Psoas muscle (tissue), 8 donors: ENCODE data around the gene HNRNPF. TPM values are rescaled to one million over a fixed set of nuclear protein-coding genes. Genes with fewer than 3 reads are reported as not detected.

Source experiments
- ATAC-seq, 4 donors: fragments of 200-7000 bp; cut with Tn5 transposase; one replicate each; pipeline ENCODE4 v1.9.1; 2020; ENCODE audit warnings: moderate library complexity in 3 of 4, mild to moderate bottlenecking in 2 of 4
- DNase-seq, 2 donors: peaks; one replicate each; pipeline ENCODE4 v3.0.0-alpha.2; 2020
- H3K27ac ChIP-seq: fragments of 200-600 bp; one replicate; pipeline ENCODE4 v1.8.0; 2022
- H3K27me3 ChIP-seq, 3 donors: fragments of 200-600 bp in 1 of 3; one replicate each; pipeline versions ENCODE4 v1.6.1 to v1.8.0; 2013 to 2022; ENCODE audit warnings: low read length in 2 of 3, mild to moderate bottlenecking in 2 of 3, moderate library complexity in 1 of 3; ENCODE audit not compliant: insufficient read depth in 3 of 3
- H3K36me3 ChIP-seq, 2 donors: fragments of 200-600 bp in 1 of 2; one replicate each; pipeline versions ENCODE4 v1.6.1 to v1.8.0; 2013 to 2022; ENCODE audit warnings: low read depth in 1 of 2, mild to moderate bottlenecking in 1 of 2, moderate library complexity in 1 of 2; ENCODE audit not compliant: insufficient read depth in 1 of 2
- H3K4me1 ChIP-seq: fragments of 200-600 bp; one replicate; pipeline ENCODE4 v1.8.0; 2022
- H3K4me3 ChIP-seq: fragments of 200-600 bp; one replicate; pipeline ENCODE4 v1.8.0; 2022; ENCODE audit warnings: mild to moderate bottlenecking
- H3K9me3 ChIP-seq: fragments of 200-600 bp; one replicate; pipeline ENCODE4 v1.8.0; 2022
- WGBS, 3 donors: extraction: QIAGEN DNeasy Blood & Tissue Kit; methylation state at CpG; one replicate each; pipeline versions ENCODE4 v1.1.6 to v1.1.7; 2013; 5-methylcytosine and 5-hydroxymethylcytosine counted together
- intact Hi-C, 2 donors: fragments of 100-400 bp; cut with DNase I; formaldehyde crosslinking; loops; one replicate each; pipeline versions ENCODE4 v1.11.0 to v1.14.2; 2022
- polyA plus RNA-seq, 3 donors: library from polyadenylated mRNA; stranded (reverse); fragments of 200-250 nt; gene quantifications; one replicate each; pipeline ENCODE4 v1.2.3, GENCODE V29; 2013
- total RNA-seq, 4 donors: library from RNA; stranded (reverse); fragmentation: NEBNext Ultra II Directional in 2 of 4; extraction: Animal tissue kit (Norgen Biotek cat#: 25700) in 2 of 4; gene quantifications; one replicate each; pipeline versions ENCODE4 v1.2.1 to v1.2.4, GENCODE V29; 2021 to 2023
- TF ChIP-seq, protein P1 (sequence below): fragments of 200-600 bp; IDR thresholded peaks from one replicate; pipeline ENCODE4 v1.8.0; 2022; ENCODE audit warnings: antibody characterized with exemption
- donor health status: healthy with polysubstance abuse.
- donor health status: DM: no; HTN: no; CAD: no; lungs with moderate emphysema.
- donor health status: Bipolar disorder and iron deficiency.
- donor health status: healthy.
- donor health status: DM: yes; HTN: yes; CAD: no.
- donor health status: DM: no; HTN: no; CAD: no.
- donor health status: DM: no; HTN: no; CAD: no.
- donor health status: DM: yes; HTN: yes; CAD: no.

The HNRNPF gene
- total and polyA plus RNA-seq, 7 donors, result 62.1 to 154 (median 89.7) TPM

DNA sequence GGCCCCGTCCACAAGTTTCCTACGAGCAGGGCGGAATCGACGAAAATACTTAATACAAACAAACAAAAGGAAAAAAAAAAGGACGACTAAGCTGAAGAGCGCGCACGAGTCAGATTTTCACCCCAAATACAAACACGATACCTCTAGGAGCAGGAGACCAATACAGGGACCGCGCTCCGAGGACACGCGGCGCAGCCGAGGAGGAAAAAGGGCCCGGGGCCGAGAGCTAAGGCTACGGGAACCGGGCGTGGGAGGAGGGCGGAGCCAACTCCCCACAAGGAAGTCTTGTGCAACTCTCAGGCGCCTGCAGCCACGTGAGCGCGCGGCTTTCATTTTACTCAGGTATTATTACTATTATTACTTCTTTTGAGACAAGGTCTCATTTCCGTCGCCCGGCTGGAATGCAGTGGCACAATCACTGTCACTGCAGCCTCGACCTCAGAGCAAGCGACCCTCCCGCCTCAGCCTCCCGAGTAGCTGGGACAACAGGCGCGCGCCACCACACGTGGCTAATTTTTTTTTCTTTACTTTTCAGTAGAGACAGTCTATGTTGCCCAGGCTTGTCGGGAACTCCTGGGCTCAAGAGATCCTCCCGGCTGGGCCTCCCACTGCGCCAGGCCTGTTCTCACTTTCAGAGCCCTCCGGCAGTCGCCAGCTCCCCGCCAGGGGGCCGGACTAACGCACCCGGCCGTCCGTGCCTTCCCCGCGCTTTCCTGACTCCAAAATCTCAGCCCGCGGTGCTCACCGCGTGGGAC, 1.2 kb downstream of the HNRNPF start:
- Histone ChIP-seq H3K27ac (peak overlapping the region; percentile 99), H3K9me3 (no peaks in the 10 kb centered on the region), H3K36me3 (peaks cover 3 to 6% of the 10 kb centered on the region in 2 donors), H3K27me3 (no peaks in the 10 kb centered on the region), H3K4me1 (peaks cover 38% of the 10 kb centered on the region), H3K4me3 (peak overlapping the region; percentile 86)
- WGBS, 3 donors, result 1 to 3% (median 3%) methylated on average over 55 to 56 of the region's 56 CpGs
- intact Hi-C loops, result loop anchor here in 1 of 2 donors (1.0 to 2.0 kb wide), 2 partner anchors 10 to 61 kb away; no protein-coding TSS in a partner anchor
- TF ChIP-seq, protein P1, sequence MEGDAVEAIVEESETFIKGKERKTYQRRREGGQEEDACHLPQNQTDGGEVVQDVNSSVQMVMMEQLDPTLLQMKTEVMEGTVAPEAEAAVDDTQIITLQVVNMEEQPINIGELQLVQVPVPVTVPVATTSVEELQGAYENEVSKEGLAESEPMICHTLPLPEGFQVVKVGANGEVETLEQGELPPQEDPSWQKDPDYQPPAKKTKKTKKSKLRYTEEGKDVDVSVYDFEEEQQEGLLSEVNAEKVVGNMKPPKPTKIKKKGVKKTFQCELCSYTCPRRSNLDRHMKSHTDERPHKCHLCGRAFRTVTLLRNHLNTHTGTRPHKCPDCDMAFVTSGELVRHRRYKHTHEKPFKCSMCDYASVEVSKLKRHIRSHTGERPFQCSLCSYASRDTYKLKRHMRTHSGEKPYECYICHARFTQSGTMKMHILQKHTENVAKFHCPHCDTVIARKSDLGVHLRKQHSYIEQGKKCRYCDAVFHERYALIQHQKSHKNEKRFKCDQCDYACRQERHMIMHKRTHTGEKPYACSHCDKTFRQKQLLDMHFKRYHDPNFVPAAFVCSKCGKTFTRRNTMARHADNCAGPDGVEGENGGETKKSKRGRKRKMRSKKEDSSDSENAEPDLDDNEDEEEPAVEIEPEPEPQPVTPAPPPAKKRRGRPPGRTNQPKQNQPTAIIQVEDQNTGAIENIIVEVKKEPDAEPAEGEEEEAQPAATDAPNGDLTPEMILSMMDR, result peak; percentile 21
- ATAC-seq (peak; percentile 68 to 80 (median 76)), DNase-seq (peak; percentile 90 to 93)

DNA sequence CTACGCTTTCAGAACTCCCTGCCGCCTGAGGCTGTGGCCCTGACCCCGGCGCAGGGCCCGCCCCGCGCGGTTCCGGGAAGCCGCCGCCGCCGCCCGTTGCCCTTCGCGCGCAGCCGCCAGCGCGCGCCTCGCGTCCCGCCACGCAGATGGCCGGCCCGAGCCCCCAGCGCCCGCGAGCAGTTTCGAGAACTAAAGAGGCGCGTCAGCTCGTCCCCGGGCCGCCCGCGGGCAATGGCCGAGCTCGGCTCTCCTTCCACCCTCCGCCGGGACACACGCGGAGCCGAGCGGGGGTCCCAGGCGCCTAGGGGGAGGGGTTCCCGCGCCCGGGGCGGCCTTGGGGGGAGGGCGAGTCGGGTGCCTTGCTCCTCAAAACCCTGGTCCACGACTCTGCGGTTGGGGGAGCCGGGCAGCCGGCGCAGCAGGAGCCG, 1.8 kb downstream of the HNRNPF start:
- Histone ChIP-seq H3K4me3 (peak overlapping the region; percentile 86), H3K9me3 (no peaks in the 10 kb centered on the region), H3K27ac (peak overlapping the region; percentile 99), H3K27me3 (no peaks in the 10 kb centered on the region), H3K4me1 (peaks cover 39% of the 10 kb centered on the region), H3K36me3 (peaks cover 3 to 6% of the 10 kb centered on the region in 2 donors)
- 0% methylated on average over 44 to 59 of the region's 59 CpGs for WGBS, 3 donors
- ATAC-seq (peak; percentile 14 to 43 (median 37)), DNase-seq (peak; percentile 61 to 78)
- intact Hi-C loops, result loop anchor here in 1 of 2 donors (1.0 to 2.0 kb wide), 2 partner anchors 10 to 60 kb away; no protein-coding TSS in a partner anchor
- TF ChIP-seq, protein P1, result no peak

DNA sequence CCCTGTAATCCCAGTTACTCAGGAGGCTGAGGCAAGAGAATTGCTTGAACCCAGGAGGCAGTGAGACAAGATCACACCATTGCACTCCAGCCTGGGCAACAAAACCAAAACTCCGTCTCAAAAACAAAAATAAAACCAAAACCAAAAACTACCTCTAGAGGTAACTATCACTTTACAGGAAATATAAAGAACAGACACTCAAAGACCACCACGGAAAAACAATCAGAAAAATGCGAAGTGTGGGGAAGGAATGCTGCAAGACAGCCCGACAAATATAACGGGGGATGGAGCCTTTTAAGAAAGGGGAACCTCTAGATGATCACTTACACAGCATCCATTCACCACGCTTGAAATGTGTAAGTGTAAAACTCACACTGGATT, 4.3 kb downstream of the HNRNPF start:
- WGBS, 3 donors, result 52 to 63% (median 60%) methylated on average over 6 of the region's 6 CpGs
- H3K9me3 ChIP-seq, result no peaks in the 10 kb centered on the region
- ATAC-seq, result no peak
- intact Hi-C loops, result no loop called here
- H3K4me3 ChIP-seq, result peak overlapping the region; percentile 86
- peaks cover 3 to 11% of the 10 kb centered on the region in 2 donors for H3K36me3 ChIP-seq
- TF ChIP-seq, protein P1, result no peak
- H3K4me1 ChIP-seq, result peaks cover 57% of the 10 kb centered on the region
- no peaks in the 10 kb centered on the region for H3K27me3 ChIP-seq
- no peak for DNase-seq
- no peak overlapping the region for H3K27ac ChIP-seq

DNA sequence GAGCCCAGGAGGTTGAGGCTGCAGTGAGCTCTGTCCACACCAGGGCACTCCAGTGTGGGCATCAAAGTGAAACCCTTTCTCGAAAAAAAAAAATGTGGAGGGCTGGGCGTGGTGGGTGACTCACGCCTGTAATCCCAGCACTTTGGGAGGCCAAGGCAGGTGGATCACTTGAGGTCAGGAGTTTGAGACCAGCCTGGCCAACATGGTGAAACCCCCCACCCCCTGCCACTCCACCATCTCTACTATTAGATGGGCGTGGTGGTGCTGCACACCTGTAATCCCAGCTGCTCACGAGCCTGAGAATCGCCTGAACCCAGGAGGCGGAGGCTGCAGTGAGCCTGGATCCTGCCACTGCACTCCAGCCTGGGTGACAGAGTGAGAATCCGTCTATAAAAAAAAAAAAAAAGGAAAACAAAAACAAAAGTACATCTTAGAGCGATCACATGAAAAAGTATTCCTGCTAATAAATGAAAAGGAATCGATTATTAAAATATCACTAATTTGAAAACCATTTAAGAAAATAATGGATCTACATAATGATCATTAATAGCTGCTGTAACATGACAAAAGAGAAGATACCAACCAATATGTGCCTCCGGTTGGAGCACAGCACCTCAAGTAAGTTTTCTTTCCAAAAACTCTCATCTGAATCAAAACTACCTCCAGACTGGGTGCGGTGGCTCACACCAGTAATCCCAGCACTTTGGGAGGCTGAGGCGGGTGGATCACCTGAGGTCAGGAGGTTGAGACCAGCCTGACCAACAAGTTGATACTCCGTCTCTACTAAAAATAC, 4.9 kb downstream of the HNRNPF start:
- ATAC-seq (no peak), DNase-seq (no peak)
- H3K27ac ChIP-seq, result no peak overlapping the region
- peaks cover 63% of the 10 kb centered on the region for H3K4me1 ChIP-seq
- H3K9me3 ChIP-seq, result no peaks in the 10 kb centered on the region
- H3K4me3 ChIP-seq, result peak overlapping the region; percentile 86
- intact Hi-C loops, result no loop called here
- H3K36me3 ChIP-seq, result peaks cover 3 to 16% of the 10 kb centered on the region in 2 donors
- TF ChIP-seq, protein P1, result no peak
- WGBS, 3 donors, result 66 to 79% (median 72%) methylated on average over 14 of the region's 14 CpGs
- no peaks in the 10 kb centered on the region for H3K27me3 ChIP-seq
